DLD1 (cell line): ENCODE results near the gene EXOC4.

Experiments
- in situ Hi-C: cut with HindIII; loops from 2 replicates; pipeline ENCODE4 v1.10.0; 2017; ENCODE audit warnings: low sequenced_read_pairs

EXOC4 gene

GRCh38 chr7:133846203-133846945 is 593.5 kb downstream of the EXOC4 start:
- in situ Hi-C loops, result no loop called here

- in situ Hi-C loops, result no loop called here
Measured at GRCh38 chr7:133850497-133851280, 597.8 kb downstream of the EXOC4 start.

GRCh38 chr7:133851411-133851810 is 598.5 kb downstream of the EXOC4 start:
- in situ Hi-C loops, result no loop called here

- in situ Hi-C loops, result no loop called here
Measured at GRCh38 chr7:133853706-133854276, 600.9 kb downstream of the EXOC4 start.

- in situ Hi-C loops, result no loop called here
Measured at GRCh38 chr7:133854739-133855138, 601.9 kb downstream of the EXOC4 start.

- in situ Hi-C loops, result no loop called here
Measured at GRCh38 chr7:133857376-133858119, 604.7 kb downstream of the EXOC4 start.

GRCh38 chr7:133858311-133858710 is 605.4 kb downstream of the EXOC4 start:
- in situ Hi-C loops, result no loop called here

- in situ Hi-C loops, result no loop called here
Measured at GRCh38 chr7:133859231-133859630, 606.4 kb downstream of the EXOC4 start.

- in situ Hi-C loops, result no loop called here
Measured at GRCh38 chr7:133859871-133860450, 607.1 kb downstream of the EXOC4 start.

- in situ Hi-C loops, result no loop called here
Measured at GRCh38 chr7:133860628-133861335, 607.9 kb downstream of the EXOC4 start.

GRCh38 chr7:133861876-133862275 is 609.0 kb downstream of the EXOC4 start:
- in situ Hi-C loops, result no loop called here

- in situ Hi-C loops, result no loop called here
Measured at GRCh38 chr7:133863362-133864061, 610.6 kb downstream of the EXOC4 start.

- in situ Hi-C loops, result no loop called here
Measured at GRCh38 chr7:133869556-133869955, 616.7 kb downstream of the EXOC4 start.

- in situ Hi-C loops, result no loop called here
Measured at GRCh38 chr7:133871757-133872156, 618.9 kb downstream of the EXOC4 start.

- in situ Hi-C loops, result no loop called here
Measured at GRCh38 chr7:133873187-133873586, 620.3 kb downstream of the EXOC4 start.

- in situ Hi-C loops, result no loop called here
Measured at GRCh38 chr7:133873631-133874030, 620.8 kb downstream of the EXOC4 start.

- in situ Hi-C loops, result no loop called here
Measured at GRCh38 chr7:133883591-133883990, 630.7 kb downstream of the EXOC4 start.

GRCh38 chr7:133885213-133885612 is 632.3 kb downstream of the EXOC4 start:
- in situ Hi-C loops, result no loop called here

- in situ Hi-C loops, result no loop called here
Measured at GRCh38 chr7:133886086-133886485, 633.2 kb downstream of the EXOC4 start.

GRCh38 chr7:133886797-133887196 is 633.9 kb downstream of the EXOC4 start:
- in situ Hi-C loops, result no loop called here
